ENCODE data around the gene JPT1. TPM values are rescaled to one million over a fixed set of nuclear protein-coding genes. Genes with fewer than 3 reads are reported as not detected.
"Not testable (repeated sequence)": the region's sequence is repeated elsewhere in the genome, so short reads cannot be mapped to it uniquely, and the experiment has no call there.

Gene JPT1
- total RNA-seq, 1 donor from 2014 or later = 109 TPM

DNA sequence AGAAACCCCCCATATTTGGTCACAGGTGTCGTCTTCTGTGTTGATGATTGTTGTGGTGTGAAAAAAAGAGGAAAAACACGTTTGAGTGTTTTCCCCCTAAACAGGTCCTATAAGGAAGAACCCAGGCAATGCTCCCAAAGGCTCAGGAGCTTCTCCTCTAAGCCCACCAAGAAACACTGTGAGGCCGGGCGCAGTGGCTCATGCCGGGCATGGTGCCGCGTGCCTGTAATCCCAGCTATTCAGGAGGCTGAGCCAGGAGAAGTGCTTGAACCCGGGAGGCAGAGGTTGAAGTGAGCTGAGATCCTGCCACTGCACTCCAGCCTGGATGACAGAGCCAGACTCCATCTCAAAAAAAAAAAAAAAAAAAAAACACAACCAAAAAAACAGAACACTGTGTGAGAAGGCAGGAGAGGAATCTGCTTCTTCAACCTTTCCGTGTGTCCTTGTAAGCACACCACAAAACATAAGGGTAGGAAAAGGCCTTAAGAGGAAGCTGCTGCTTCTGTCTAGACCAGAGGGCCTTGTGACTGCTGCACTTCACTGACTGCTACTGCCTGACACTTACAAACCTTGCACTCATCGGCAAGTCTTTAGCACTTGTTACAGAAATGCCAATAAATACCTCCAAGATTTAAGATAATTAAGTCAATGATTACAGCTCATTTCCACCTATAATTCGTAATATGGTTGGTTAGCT, 9.3 kb downstream of the JPT1 start:
- no peaks in the 10 kb centered on the region for H3K27me3 ChIP-seq (ENCODE audit: control insufficient read depth in 3 of 3, insufficient read depth in 3 of 3, low read length in 3 of 3)
- no peak overlapping the region for H3K4me3 ChIP-seq (ENCODE audit: low read length in 3 of 3)
- H3K4me1 ChIP-seq (ENCODE audit: control insufficient read depth in 3 of 3, insufficient read depth in 3 of 3, low read length in 3 of 3) = no peaks in the 10 kb centered on the region
- H3K27ac ChIP-seq (ENCODE audit: low read depth, low read length) = no peak overlapping the region
- H3K9me3 ChIP-seq (ENCODE audit: control insufficient read depth in 3 of 3, low read length in 3 of 3) = no peaks in the 10 kb centered on the region
- peaks cover 10 to 41% (median 25%) of the 10 kb centered on the region in 3 donors for H3K36me3 ChIP-seq (ENCODE audit: control insufficient read depth in 3 of 3, insufficient read depth in 3 of 3, low read length in 3 of 3)
- no peak overlapping the region for H3K9ac ChIP-seq (ENCODE audit: low read depth in 1 of 3, low read length in 3 of 3)

DNA sequence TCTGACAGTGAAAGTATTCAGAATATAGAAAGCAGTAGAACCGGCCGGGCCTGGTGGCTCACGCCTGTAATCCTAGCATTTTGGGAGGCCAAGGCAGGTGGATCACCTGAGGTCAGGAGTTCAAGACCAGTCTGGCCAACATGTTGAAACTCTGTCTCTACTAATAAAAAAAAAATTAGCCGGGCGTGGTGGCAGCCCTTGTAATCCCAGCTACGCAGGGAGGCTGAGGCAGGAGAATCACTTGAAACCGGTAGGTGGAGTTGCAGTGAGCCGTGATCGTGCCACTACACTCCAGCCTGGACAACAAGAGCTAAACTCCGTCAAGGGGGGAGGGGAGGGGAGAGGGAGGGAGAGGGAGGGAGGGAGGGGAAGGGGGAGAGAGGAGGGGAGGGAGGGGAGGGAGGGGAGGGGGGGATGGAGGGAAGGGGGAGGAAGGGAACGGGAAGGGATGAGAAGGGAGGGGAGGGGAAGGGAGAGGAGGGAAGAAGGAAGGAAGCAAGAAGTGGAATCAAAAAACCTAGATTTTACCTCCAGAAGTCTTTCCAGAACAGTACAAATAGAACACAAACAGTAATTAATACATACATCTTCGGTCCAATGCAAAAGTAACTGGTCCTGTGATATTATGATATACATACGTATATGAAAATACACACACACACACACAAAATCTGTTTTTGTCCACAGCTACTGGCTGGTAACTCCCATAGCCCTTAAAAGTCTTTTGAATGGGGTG, 11.9 kb downstream of the JPT1 start:
- H3K27me3 ChIP-seq (ENCODE audit: control insufficient read depth in 3 of 3, insufficient read depth in 3 of 3, low read length in 3 of 3) = no peaks in the 10 kb centered on the region
- peaks cover 10 to 40% (median 19%) of the 10 kb centered on the region in 3 donors for H3K36me3 ChIP-seq (ENCODE audit: control insufficient read depth in 3 of 3, insufficient read depth in 3 of 3, low read length in 3 of 3)
- no peak overlapping the region for H3K4me3 ChIP-seq (ENCODE audit: low read length in 3 of 3)
- no peak overlapping the region for H3K27ac ChIP-seq (ENCODE audit: low read depth, low read length)
- peaks cover 0 to 3% (median 0%) of the 10 kb centered on the region in 3 donors for H3K4me1 ChIP-seq (ENCODE audit: control insufficient read depth in 3 of 3, insufficient read depth in 3 of 3, low read length in 3 of 3)
- H3K9ac ChIP-seq (ENCODE audit: low read depth in 1 of 3, low read length in 3 of 3) = no peak overlapping the region
- no peaks in the 10 kb centered on the region for H3K9me3 ChIP-seq (ENCODE audit: control insufficient read depth in 3 of 3, low read length in 3 of 3)

DNA sequence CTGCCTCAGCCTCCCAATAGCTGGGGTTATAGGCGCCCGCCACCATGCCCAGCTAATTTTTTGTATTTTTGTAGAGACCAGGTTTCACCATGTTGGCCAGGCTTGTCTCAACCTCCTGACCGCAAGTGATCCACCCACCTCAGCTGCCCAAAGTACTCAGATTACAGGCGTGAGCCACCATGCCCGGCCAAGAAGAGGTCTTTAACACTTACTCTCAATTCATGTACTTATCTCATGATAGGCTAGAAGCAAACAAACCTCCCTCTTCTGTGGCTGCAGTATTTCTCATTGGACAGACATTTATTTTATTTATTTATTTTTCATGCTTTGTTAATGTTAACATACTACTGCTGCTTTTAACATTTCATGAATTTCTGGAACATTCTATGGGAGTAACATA, 15.8 kb downstream of the JPT1 start:
- H3K4me3 ChIP-seq (ENCODE audit: low read length in 3 of 3) = no peak overlapping the region
- peaks cover 0 to 3% (median 0%) of the 10 kb centered on the region in 3 donors for H3K4me1 ChIP-seq (ENCODE audit: control insufficient read depth in 3 of 3, insufficient read depth in 3 of 3, low read length in 3 of 3)
- H3K27ac ChIP-seq (ENCODE audit: low read depth, low read length) = no peak overlapping the region
- peaks cover 0 to 7% (median 7%) of the 10 kb centered on the region in 3 donors for H3K36me3 ChIP-seq (ENCODE audit: control insufficient read depth in 3 of 3, insufficient read depth in 3 of 3, low read length in 3 of 3)
- H3K9ac ChIP-seq (ENCODE audit: low read depth in 1 of 3, low read length in 3 of 3) = no peak overlapping the region
- H3K9me3 ChIP-seq (ENCODE audit: control insufficient read depth in 3 of 3, low read length in 3 of 3) = no peaks in the 10 kb centered on the region
- H3K27me3 ChIP-seq (ENCODE audit: control insufficient read depth in 3 of 3, insufficient read depth in 3 of 3, low read length in 3 of 3) = no peaks in the 10 kb centered on the region

- not testable (repeated sequence) for H3K4me3 ChIP-seq (ENCODE audit: low read length in 3 of 3); H3K9me3 ChIP-seq (ENCODE audit: control insufficient read depth in 3 of 3, low read length in 3 of 3); H3K9ac ChIP-seq (ENCODE audit: low read depth in 1 of 3, low read length in 3 of 3); H3K27me3 ChIP-seq (ENCODE audit: control insufficient read depth in 3 of 3, insufficient read depth in 3 of 3, low read length in 3 of 3); H3K4me1 ChIP-seq (ENCODE audit: control insufficient read depth in 3 of 3, insufficient read depth in 3 of 3, low read length in 3 of 3); H3K36me3 ChIP-seq (ENCODE audit: control insufficient read depth in 3 of 3, insufficient read depth in 3 of 3, low read length in 3 of 3); H3K27ac ChIP-seq (ENCODE audit: low read depth, low read length)
Observed at GRCh38 chr17:75137762-75138161, 16.6 kb downstream of the JPT1 start.

DNA sequence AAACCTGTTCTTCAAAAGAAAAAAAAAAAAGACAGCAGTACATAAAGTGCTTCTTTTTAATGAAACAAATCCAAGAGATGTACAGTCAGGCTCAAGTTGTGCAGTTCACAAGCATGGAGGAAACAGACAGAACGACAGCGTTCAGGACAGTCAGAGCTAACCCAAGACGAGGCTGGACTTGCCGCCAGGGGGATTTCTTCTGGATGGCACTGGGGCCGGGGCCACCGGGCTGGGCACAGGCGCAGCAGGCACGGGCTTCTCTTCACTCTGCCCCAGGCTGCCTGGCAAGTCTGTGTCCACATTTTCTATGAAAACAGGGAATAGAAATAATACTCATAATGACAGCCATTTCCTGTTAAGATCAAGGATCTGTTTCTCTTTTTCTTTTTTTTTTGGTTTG, 18.4 kb downstream of the JPT1 start:
- Histone ChIP-seq H3K27me3 (ENCODE audit: control insufficient read depth in 3 of 3, insufficient read depth in 3 of 3, low read length in 3 of 3) (no peaks in the 10 kb centered on the region), H3K9me3 (ENCODE audit: control insufficient read depth in 3 of 3, low read length in 3 of 3) (no peaks in the 10 kb centered on the region), H3K36me3 (ENCODE audit: control insufficient read depth in 3 of 3, insufficient read depth in 3 of 3, low read length in 3 of 3) (peaks cover 0 to 7% (median 0%) of the 10 kb centered on the region in 3 donors), H3K9ac (ENCODE audit: low read depth in 1 of 3, low read length in 3 of 3) (no peak overlapping the region), H3K27ac (ENCODE audit: low read depth, low read length) (no peak overlapping the region), H3K4me1 (ENCODE audit: control insufficient read depth in 3 of 3, insufficient read depth in 3 of 3, low read length in 3 of 3) (peaks cover 0 to 8% (median 6%) of the 10 kb centered on the region in 3 donors), H3K4me3 (ENCODE audit: low read length in 3 of 3) (no peak overlapping the region)

DNA sequence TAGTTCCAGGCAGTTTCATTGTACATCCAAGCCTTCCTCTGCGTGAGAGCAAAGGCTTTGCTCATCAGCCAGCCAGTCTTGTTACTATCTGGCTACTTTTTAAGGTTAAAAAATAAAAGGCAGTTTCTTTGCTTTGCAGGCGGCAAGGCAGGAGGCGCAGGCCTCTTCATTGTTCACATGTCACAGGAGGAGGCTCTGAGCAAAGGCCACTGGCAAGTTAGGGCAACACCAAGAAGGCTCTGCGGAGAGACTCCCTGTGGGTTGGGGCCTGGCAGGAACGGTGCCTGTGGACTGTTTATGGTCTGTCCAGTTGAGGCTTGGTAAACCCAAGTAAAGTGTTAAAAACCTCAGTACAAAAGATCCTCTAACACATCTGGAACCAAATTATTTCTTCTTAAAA, 18.9 kb downstream of the JPT1 start:
- H3K27me3 ChIP-seq (ENCODE audit: control insufficient read depth in 3 of 3, insufficient read depth in 3 of 3, low read length in 3 of 3) = no peaks in the 10 kb centered on the region

GRCh38 chr17:75133607-75134347, 20.5 kb downstream of the JPT1 start:
- peaks cover 0 to 12% (median 8%) of the 10 kb centered on the region in 3 donors for H3K4me1 ChIP-seq (ENCODE audit: control insufficient read depth in 3 of 3, insufficient read depth in 3 of 3, low read length in 3 of 3)
- H3K9me3 ChIP-seq (ENCODE audit: control insufficient read depth in 3 of 3, low read length in 3 of 3); H3K27me3 ChIP-seq (ENCODE audit: control insufficient read depth in 3 of 3, insufficient read depth in 3 of 3, low read length in 3 of 3); H3K27ac ChIP-seq (ENCODE audit: low read depth, low read length); H3K4me3 ChIP-seq (ENCODE audit: low read length in 3 of 3); H3K9ac ChIP-seq (ENCODE audit: low read depth in 1 of 3, low read length in 3 of 3): not testable (repeated sequence)
- peaks cover 3 to 11% (median 6%) of the 10 kb centered on the region in 3 donors for H3K36me3 ChIP-seq (ENCODE audit: control insufficient read depth in 3 of 3, insufficient read depth in 3 of 3, low read length in 3 of 3)

More for the DNA sequence above, 18.9 kb downstream of the JPT1 start:
- Histone ChIP-seq H3K9ac (ENCODE audit: low read depth in 1 of 3, low read length in 3 of 3) (no peak overlapping the region), H3K4me1 (ENCODE audit: control insufficient read depth in 3 of 3, insufficient read depth in 3 of 3, low read length in 3 of 3) (peaks cover 0 to 10% (median 8%) of the 10 kb centered on the region in 3 donors), H3K27ac (ENCODE audit: low read depth, low read length) (no peak overlapping the region), H3K36me3 (ENCODE audit: control insufficient read depth in 3 of 3, insufficient read depth in 3 of 3, low read length in 3 of 3) (peaks cover 0 to 7% (median 0%) of the 10 kb centered on the region in 3 donors), H3K9me3 (ENCODE audit: control insufficient read depth in 3 of 3, low read length in 3 of 3) (no peaks in the 10 kb centered on the region), H3K4me3 (ENCODE audit: low read length in 3 of 3) (no peak overlapping the region)

GRCh38 chr17:75133001-75133400, 21.3 kb downstream of the JPT1 start:
- no peaks in the 10 kb centered on the region for H3K27me3 ChIP-seq (ENCODE audit: control insufficient read depth in 3 of 3, insufficient read depth in 3 of 3, low read length in 3 of 3)
- H3K9ac ChIP-seq (ENCODE audit: low read depth in 1 of 3, low read length in 3 of 3) = no peak overlapping the region
- H3K4me1 ChIP-seq (ENCODE audit: control insufficient read depth in 3 of 3, insufficient read depth in 3 of 3, low read length in 3 of 3) = peaks cover 0 to 13% (median 10%) of the 10 kb centered on the region in 3 donors
- no peak overlapping the region for H3K4me3 ChIP-seq (ENCODE audit: low read length in 3 of 3)
- no peak overlapping the region for H3K27ac ChIP-seq (ENCODE audit: low read depth, low read length)
- no peaks in the 10 kb centered on the region for H3K9me3 ChIP-seq (ENCODE audit: control insufficient read depth in 3 of 3, low read length in 3 of 3)
- H3K36me3 ChIP-seq (ENCODE audit: control insufficient read depth in 3 of 3, insufficient read depth in 3 of 3, low read length in 3 of 3) = peaks cover 3 to 11% (median 6%) of the 10 kb centered on the region in 3 donors

GRCh38 chr17:75132018-75133000, 22.0 kb downstream of the JPT1 start:
- H3K27me3 ChIP-seq (ENCODE audit: control insufficient read depth in 3 of 3, insufficient read depth in 3 of 3, low read length in 3 of 3); H3K9me3 ChIP-seq (ENCODE audit: control insufficient read depth in 3 of 3, low read length in 3 of 3): not testable (repeated sequence)
- H3K36me3 ChIP-seq (ENCODE audit: control insufficient read depth in 3 of 3, insufficient read depth in 3 of 3, low read length in 3 of 3) = peaks cover 3 to 11% (median 6%) of the 10 kb centered on the region in 3 donors
- peak overlapping the region; percentile 73 for H3K27ac ChIP-seq (ENCODE audit: low read depth, low read length)
- peak overlapping the region; percentile 73 to 85 (median 84) for H3K4me3 ChIP-seq (ENCODE audit: low read length in 3 of 3)
- peak overlapping the region; percentile 82 to 92 (median 91) for H3K9ac ChIP-seq (ENCODE audit: low read depth in 1 of 3, low read length in 3 of 3)
- H3K4me1 ChIP-seq (ENCODE audit: control insufficient read depth in 3 of 3, insufficient read depth in 3 of 3, low read length in 3 of 3) = peaks cover 0 to 13% (median 10%) of the 10 kb centered on the region in 3 donors

All from skeletal muscle tissue (tissue), 4 donors.